Lower leg skin (tissue), 3 donors: Measurements from ENCODE around the gene MAPKAPK5.

Source experiments
- CTCF ChIP-seq, 3 donors: fragments of 450-650 bp; IDR thresholded peaks; one replicate each; pipeline ENCODE4 v1.5.1; 2016; ENCODE audit warnings: antibody characterized with exemption in 3 of 3, mild to moderate bottlenecking in 3 of 3, moderate library complexity in 2 of 3
- POLR2A ChIP-seq, 2 donors: fragments of 450-650 bp; IDR thresholded peaks; one replicate each; pipeline ENCODE4 v1.6.1; 2016 to 2017; ENCODE audit warnings: antibody characterized with exemption in 2 of 2, mild to moderate bottlenecking in 1 of 2, moderate library complexity in 1 of 2

- no peak for TF ChIP-seq CTCF (IDR thresholded peaks at IDR 0.05)
- TF ChIP-seq POLR2A (IDR thresholded peaks at IDR 0.05): no peak
Measured at GRCh38 chr12:111803038-111803626, 38.9 kb upstream of the MAPKAPK5 start.
